Mammary epithelial cell (primary cell): Measurements from ENCODE around the gene JAG2.

Experiments used
- EZH2 ChIP-seq: IDR thresholded peaks from 2 replicates; pipeline ENCODE4 v1.6.1; 2012; ENCODE audit warnings: low read length, inconsistent platforms, borderline replicate concordance
- TF ChIP-seq, protein P1 (sequence below), 2 donors: IDR thresholded peaks in 1 of 2; conservative IDR thresholded peaks in 1 of 2; 2 replicates each; pipeline ENCODE4 v1.5.1; 2011 to 2012; ENCODE audit warnings: inconsistent platforms in 2 of 2, low read length in 2 of 2, mild to moderate bottlenecking in 2 of 2, control low read depth in 1 of 2, low read depth in 1 of 2; ENCODE audit not compliant: insufficient read depth in 1 of 2; ENCODE audit errors: extremely low read depth in 1 of 2

DNA sequence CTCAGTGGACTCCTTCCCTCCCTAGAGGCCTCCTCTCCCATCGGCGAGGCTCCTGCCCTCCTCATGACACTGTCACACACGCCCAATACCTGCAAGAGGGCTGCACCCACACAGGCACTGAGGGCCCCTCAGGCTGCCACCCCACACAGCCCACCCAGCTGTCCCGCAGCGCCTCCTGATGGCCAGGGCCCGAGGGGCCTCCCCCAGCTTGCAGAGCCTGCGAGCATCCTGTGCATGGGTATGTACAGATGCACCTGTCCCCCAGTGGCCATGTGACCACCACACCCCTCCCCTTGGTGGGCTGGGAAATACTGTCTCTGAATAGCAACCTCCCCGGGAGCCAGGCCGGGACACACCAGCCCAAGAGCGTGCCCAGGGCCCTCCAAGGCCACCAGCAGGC is 31.5 kb upstream of the JAG2 start:
- TF ChIP-seq, protein P1, sequence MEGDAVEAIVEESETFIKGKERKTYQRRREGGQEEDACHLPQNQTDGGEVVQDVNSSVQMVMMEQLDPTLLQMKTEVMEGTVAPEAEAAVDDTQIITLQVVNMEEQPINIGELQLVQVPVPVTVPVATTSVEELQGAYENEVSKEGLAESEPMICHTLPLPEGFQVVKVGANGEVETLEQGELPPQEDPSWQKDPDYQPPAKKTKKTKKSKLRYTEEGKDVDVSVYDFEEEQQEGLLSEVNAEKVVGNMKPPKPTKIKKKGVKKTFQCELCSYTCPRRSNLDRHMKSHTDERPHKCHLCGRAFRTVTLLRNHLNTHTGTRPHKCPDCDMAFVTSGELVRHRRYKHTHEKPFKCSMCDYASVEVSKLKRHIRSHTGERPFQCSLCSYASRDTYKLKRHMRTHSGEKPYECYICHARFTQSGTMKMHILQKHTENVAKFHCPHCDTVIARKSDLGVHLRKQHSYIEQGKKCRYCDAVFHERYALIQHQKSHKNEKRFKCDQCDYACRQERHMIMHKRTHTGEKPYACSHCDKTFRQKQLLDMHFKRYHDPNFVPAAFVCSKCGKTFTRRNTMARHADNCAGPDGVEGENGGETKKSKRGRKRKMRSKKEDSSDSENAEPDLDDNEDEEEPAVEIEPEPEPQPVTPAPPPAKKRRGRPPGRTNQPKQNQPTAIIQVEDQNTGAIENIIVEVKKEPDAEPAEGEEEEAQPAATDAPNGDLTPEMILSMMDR (conservative IDR thresholded peaks at IDR 0.05 in 1 of 2, IDR thresholded peaks at IDR 0.05 in 1 of 2; ENCODE audit: extremely low read depth in 1 of 2, insufficient read depth in 1 of 2, low read depth in 1 of 2, low read length in 2 of 2): no peak
- TF ChIP-seq EZH2: no peak
